Liver (tissue), 9 donors: ENCODE results near the gene DIO3. TPM values are rescaled to one million over a fixed set of nuclear protein-coding genes. Genes with fewer than 3 reads are reported as not detected.

Experiments
- DNase-seq: peaks from one replicate; pipeline ENCODE4 v3.0.0-alpha.2; 2017; ENCODE audit warnings: low spot score
- H3K27ac ChIP-seq, 2 donors: one replicate each; pipeline ENCODE4 v1.7.0; 2013; ENCODE audit warnings: inconsistent platforms in 2 of 2, low read length in 2 of 2, control low read depth in 1 of 2, low read depth in 1 of 2, mild to moderate bottlenecking in 1 of 2
- H3K27me3 ChIP-seq, 4 donors: one replicate each; pipeline versions ENCODE4 v1.6.1 to v1.7.0; 2013; ENCODE audit warnings: low read length in 3 of 4, inconsistent platforms in 1 of 4, mild to moderate bottlenecking in 1 of 4, moderate library complexity in 1 of 4; ENCODE audit not compliant: control insufficient read depth in 4 of 4, insufficient read depth in 4 of 4
- H3K36me3 ChIP-seq, 4 donors: one replicate each; pipeline versions ENCODE4 v1.6.1 to v1.7.0; 2013; ENCODE audit warnings: low read length in 3 of 4, mild to moderate bottlenecking in 3 of 4, low read depth in 1 of 4, moderate library complexity in 1 of 4; ENCODE audit not compliant: control insufficient read depth in 4 of 4, insufficient read depth in 3 of 4
- H3K4me1 ChIP-seq, 4 donors: one replicate each; pipeline versions ENCODE4 v1.6.1 to v1.7.0; 2013; ENCODE audit warnings: low read length in 3 of 4, mild to moderate bottlenecking in 3 of 4, moderate library complexity in 1 of 4; ENCODE audit not compliant: control insufficient read depth in 4 of 4, insufficient read depth in 4 of 4
- H3K4me3 ChIP-seq, 3 donors: one replicate each; pipeline versions ENCODE4 v1.6.1 to v1.7.0; 2013; ENCODE audit warnings: low read length in 3 of 3, control low read depth in 1 of 3, low read depth in 1 of 3, mild to moderate bottlenecking in 1 of 3
- H3K9ac ChIP-seq, 2 donors: one replicate each; pipeline ENCODE4 v1.7.0; 2013; ENCODE audit warnings: low read length in 2 of 2, mild to moderate bottlenecking in 2 of 2, moderate library complexity in 2 of 2, control low read depth in 1 of 2, low read depth in 1 of 2
- H3K9me3 ChIP-seq, 4 donors: one replicate each; pipeline versions ENCODE4 v1.6.1 to v1.7.0; 2013; ENCODE audit warnings: low read length in 3 of 4; ENCODE audit not compliant: control insufficient read depth in 4 of 4
- EGR1 ChIP-seq, 2 donors: IDR thresholded peaks; 2 replicates each; pipeline ENCODE4 v1.6.1; 2016 to 2018; ENCODE audit warnings: antibody characterized with exemption in 2 of 2, low read depth in 2 of 2
- FOXA1 ChIP-seq: IDR thresholded peaks from 2 replicates; pipeline ENCODE4 v1.6.1; 2016; ENCODE audit warnings: antibody characterized with exemption
- FOXA2 ChIP-seq: IDR thresholded peaks from 2 replicates; pipeline ENCODE4 v1.6.1; 2016; ENCODE audit warnings: antibody characterized with exemption
- GABPA ChIP-seq, 2 donors: IDR thresholded peaks in 1 of 2; conservative IDR thresholded peaks in 1 of 2; 2 replicates each; pipeline ENCODE4 v1.6.1; 2016; ENCODE audit warnings: antibody characterized with exemption in 2 of 2, mild to moderate bottlenecking in 1 of 2, moderate library complexity in 1 of 2
- HNF4A ChIP-seq, 2 donors: conservative IDR thresholded peaks; 2 replicates each; pipeline ENCODE4 v1.6.1; 2016; ENCODE audit warnings: antibody characterized with exemption in 2 of 2, mild to moderate bottlenecking in 2 of 2
- HNF4G ChIP-seq: IDR thresholded peaks from 2 replicates; pipeline ENCODE4 v1.6.1; 2016; ENCODE audit warnings: antibody characterized with exemption
- JUND ChIP-seq, 2 donors: IDR thresholded peaks; 2 replicates each; pipeline ENCODE4 v1.6.1; 2016; ENCODE audit warnings: antibody characterized with exemption in 2 of 2
- MAX ChIP-seq: IDR thresholded peaks from 2 replicates; pipeline ENCODE4 v1.6.1; 2016; ENCODE audit warnings: antibody characterized with exemption
- NR2F2 ChIP-seq: IDR thresholded peaks from 2 replicates; pipeline ENCODE4 v1.6.1; 2016; ENCODE audit warnings: antibody characterized with exemption
- RAD21 ChIP-seq, 2 donors: IDR thresholded peaks; 2 replicates each; pipeline ENCODE4 v1.6.1; 2016; ENCODE audit warnings: antibody characterized with exemption in 2 of 2, mild to moderate bottlenecking in 2 of 2
- RXRA ChIP-seq, 2 donors: IDR thresholded peaks; 2 replicates each; pipeline ENCODE4 v1.6.1; 2017 to 2018; ENCODE audit warnings: antibody characterized with exemption in 2 of 2, mild to moderate bottlenecking in 1 of 2
- SP1 ChIP-seq: IDR thresholded peaks from 2 replicates; pipeline ENCODE4 v1.6.1; 2018; ENCODE audit warnings: antibody characterized with exemption, mild to moderate bottlenecking
- TAF1 ChIP-seq: conservative IDR thresholded peaks from 2 replicates; pipeline ENCODE4 v1.6.1; 2016; ENCODE audit warnings: antibody characterized with exemption, mild to moderate bottlenecking
- YY1 ChIP-seq: IDR thresholded peaks from 2 replicates; pipeline ENCODE4 v1.6.1; 2016; ENCODE audit warnings: antibody characterized with exemption, mild to moderate bottlenecking
- ZBTB33 ChIP-seq: IDR thresholded peaks from 2 replicates; pipeline ENCODE4 v1.6.1; 2016; ENCODE audit warnings: antibody characterized with exemption
- WGBS: extraction: QIAGEN DNeasy Blood & Tissue Kit; methylation state at CpG from one replicate; pipeline ENCODE4 v1.1.7; 2013; 5-methylcytosine and 5-hydroxymethylcytosine counted together
- polyA plus RNA-seq, 2 donors: library from polyadenylated mRNA; stranded (reverse) in 1 of 2; unstranded in 1 of 2; fragments of 200-250 nt in 1 of 2; fragments of >200 nt in 1 of 2; fragmentation: Nextera tagmentation in 1 of 2; extraction: Ambion mirVana in 1 of 2; gene quantifications; one replicate each; pipeline versions ENCODE4 v1.2.1 to v1.2.3, GENCODE V29; 2013 to 2015
- total RNA-seq, 2 donors: library from RNA; depleted of rRNA; stranded (reverse); fragments of >200 nt; gene quantifications; one replicate each; pipeline ENCODE4 v1.2.3, GENCODE V29; 2014
- TF ChIP-seq, protein P1 (sequence below): IDR thresholded peaks from 2 replicates; pipeline ENCODE4 v1.6.1; 2016; ENCODE audit warnings: antibody characterized with exemption
- TF ChIP-seq, protein P2 (sequence below): fragments of 150-350 bp; IDR thresholded peaks from 2 replicates; pipeline ENCODE4 v1.5.1; 2017; ENCODE audit warnings: improper control_type of control experiment, low read depth, low read length; ENCODE audit not compliant: missing input control
- TF ChIP-seq, protein P3 (sequence below): IDR thresholded peaks from 2 replicates; pipeline ENCODE4 v1.6.1; 2016; ENCODE audit warnings: antibody characterized with exemption, mild to moderate bottlenecking
- donor health status: healthy.
- donor health status: healthy.
- donor health status: healthy.
- donor health status: healthy.
- donor health status: healthy.

DIO3 gene
- total and polyA plus RNA-seq, 4 donors, result 0.17 to 9.3 (median 0.51) TPM; not detected in 1

GRCh38 chr14:101514136-101514535 lies 47.2 kb upstream of the DIO3 start:
- WGBS, result 78% methylated on average over 5 of the region's 5 CpGs
- TF ChIP-seq HNF4A (conservative IDR thresholded peaks at IDR 0.05) (no peak), NR2F2 (no peak), GABPA (IDR thresholded peaks at IDR 0.05 in 1 of 2, conservative IDR thresholded peaks at IDR 0.05 in 1 of 2) (no peak), TAF1 (no peak), HNF4G (no peak), SP1 (no peak), ZBTB33 (no peak), FOXA1 (no peak), MAX (no peak), FOXA2 (no peak)
- TF ChIP-seq, protein P1, sequence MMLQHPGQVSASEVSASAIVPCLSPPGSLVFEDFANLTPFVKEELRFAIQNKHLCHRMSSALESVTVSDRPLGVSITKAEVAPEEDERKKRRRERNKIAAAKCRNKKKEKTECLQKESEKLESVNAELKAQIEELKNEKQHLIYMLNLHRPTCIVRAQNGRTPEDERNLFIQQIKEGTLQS, result no peak
- H3K27me3 ChIP-seq, result no peaks in the 10 kb centered on the region
- no peak overlapping the region for H3K9ac ChIP-seq
- no peak for DNase-seq
- peaks cover 0 to 3% (median 0%) of the 10 kb centered on the region in 4 donors for H3K4me1 ChIP-seq
- no peak overlapping the region for H3K4me3 ChIP-seq
- no peaks in the 10 kb centered on the region for H3K36me3 ChIP-seq
- no peaks in the 10 kb centered on the region for H3K9me3 ChIP-seq
- no peak overlapping the region for H3K27ac ChIP-seq

- no peaks in the 10 kb centered on the region for H3K27me3 ChIP-seq
- H3K27ac ChIP-seq, result no peak overlapping the region
- TF ChIP-seq, protein P2, sequence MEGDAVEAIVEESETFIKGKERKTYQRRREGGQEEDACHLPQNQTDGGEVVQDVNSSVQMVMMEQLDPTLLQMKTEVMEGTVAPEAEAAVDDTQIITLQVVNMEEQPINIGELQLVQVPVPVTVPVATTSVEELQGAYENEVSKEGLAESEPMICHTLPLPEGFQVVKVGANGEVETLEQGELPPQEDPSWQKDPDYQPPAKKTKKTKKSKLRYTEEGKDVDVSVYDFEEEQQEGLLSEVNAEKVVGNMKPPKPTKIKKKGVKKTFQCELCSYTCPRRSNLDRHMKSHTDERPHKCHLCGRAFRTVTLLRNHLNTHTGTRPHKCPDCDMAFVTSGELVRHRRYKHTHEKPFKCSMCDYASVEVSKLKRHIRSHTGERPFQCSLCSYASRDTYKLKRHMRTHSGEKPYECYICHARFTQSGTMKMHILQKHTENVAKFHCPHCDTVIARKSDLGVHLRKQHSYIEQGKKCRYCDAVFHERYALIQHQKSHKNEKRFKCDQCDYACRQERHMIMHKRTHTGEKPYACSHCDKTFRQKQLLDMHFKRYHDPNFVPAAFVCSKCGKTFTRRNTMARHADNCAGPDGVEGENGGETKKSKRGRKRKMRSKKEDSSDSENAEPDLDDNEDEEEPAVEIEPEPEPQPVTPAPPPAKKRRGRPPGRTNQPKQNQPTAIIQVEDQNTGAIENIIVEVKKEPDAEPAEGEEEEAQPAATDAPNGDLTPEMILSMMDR, result no peak
- TF ChIP-seq RXRA (IDR thresholded peaks at IDR 0.05), result no peak
- TF ChIP-seq JUND (IDR thresholded peaks at IDR 0.05), result no peak
- no peak for TF ChIP-seq HNF4G
- TF ChIP-seq, protein P1, result no peak
- TF ChIP-seq YY1, result no peak
- TF ChIP-seq SP1, result no peak
- TF ChIP-seq HNF4A (conservative IDR thresholded peaks at IDR 0.05), result no peak
- TF ChIP-seq EGR1 (IDR thresholded peaks at IDR 0.05; ENCODE audit: low read depth in 2 of 2), result no peak
- TF ChIP-seq RAD21 (IDR thresholded peaks at IDR 0.05), result no peak
- no peak for TF ChIP-seq ZBTB33
- TF ChIP-seq, protein P3, sequence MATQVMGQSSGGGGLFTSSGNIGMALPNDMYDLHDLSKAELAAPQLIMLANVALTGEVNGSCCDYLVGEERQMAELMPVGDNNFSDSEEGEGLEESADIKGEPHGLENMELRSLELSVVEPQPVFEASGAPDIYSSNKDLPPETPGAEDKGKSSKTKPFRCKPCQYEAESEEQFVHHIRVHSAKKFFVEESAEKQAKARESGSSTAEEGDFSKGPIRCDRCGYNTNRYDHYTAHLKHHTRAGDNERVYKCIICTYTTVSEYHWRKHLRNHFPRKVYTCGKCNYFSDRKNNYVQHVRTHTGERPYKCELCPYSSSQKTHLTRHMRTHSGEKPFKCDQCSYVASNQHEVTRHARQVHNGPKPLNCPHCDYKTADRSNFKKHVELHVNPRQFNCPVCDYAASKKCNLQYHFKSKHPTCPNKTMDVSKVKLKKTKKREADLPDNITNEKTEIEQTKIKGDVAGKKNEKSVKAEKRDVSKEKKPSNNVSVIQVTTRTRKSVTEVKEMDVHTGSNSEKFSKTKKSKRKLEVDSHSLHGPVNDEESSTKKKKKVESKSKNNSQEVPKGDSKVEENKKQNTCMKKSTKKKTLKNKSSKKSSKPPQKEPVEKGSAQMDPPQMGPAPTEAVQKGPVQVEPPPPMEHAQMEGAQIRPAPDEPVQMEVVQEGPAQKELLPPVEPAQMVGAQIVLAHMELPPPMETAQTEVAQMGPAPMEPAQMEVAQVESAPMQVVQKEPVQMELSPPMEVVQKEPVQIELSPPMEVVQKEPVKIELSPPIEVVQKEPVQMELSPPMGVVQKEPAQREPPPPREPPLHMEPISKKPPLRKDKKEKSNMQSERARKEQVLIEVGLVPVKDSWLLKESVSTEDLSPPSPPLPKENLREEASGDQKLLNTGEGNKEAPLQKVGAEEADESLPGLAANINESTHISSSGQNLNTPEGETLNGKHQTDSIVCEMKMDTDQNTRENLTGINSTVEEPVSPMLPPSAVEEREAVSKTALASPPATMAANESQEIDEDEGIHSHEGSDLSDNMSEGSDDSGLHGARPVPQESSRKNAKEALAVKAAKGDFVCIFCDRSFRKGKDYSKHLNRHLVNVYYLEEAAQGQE, result no peak
- no peak for TF ChIP-seq TAF1
- no peak for TF ChIP-seq FOXA2
- no peak for TF ChIP-seq NR2F2
- TF ChIP-seq MAX, result no peak
- TF ChIP-seq FOXA1, result no peak
- H3K9me3 ChIP-seq, result no peaks in the 10 kb centered on the region
- H3K9ac ChIP-seq, result no peak overlapping the region
- no peak for DNase-seq
- H3K36me3 ChIP-seq, result no peaks in the 10 kb centered on the region
- 98% methylated on average over 9 of the region's 9 CpGs for WGBS
- H3K4me1 ChIP-seq, result peaks cover 0 to 6% (median 0%) of the 10 kb centered on the region in 4 donors
- no peak overlapping the region for H3K4me3 ChIP-seq
Observed at GRCh38 chr14:101516401-101516800, 44.9 kb upstream of the DIO3 start.
